NB4 (cell line): Measurements from ENCODE around the gene KAZN.

ENCODE experiments used
- DNase-seq: peaks from one replicate; pipeline ENCODE4 v3.0.0; 2010; ENCODE audit warnings: low read depth
- H3K4me3 ChIP-seq: one replicate; pipeline ENCODE4 v1.5.1; 2011; ENCODE audit warnings: mild to moderate bottlenecking, low read depth, low read length, moderate library complexity
- CTCF ChIP-seq: IDR thresholded peaks from one replicate; pipeline ENCODE4 v1.5.1; 2012; ENCODE audit warnings: low read depth, low read length
- MAX ChIP-seq: IDR thresholded peaks from 2 replicates; pipeline ENCODE4 v1.6.1; 2011; ENCODE audit warnings: low read depth, low read length
- MYC ChIP-seq: IDR thresholded peaks from 2 replicates; pipeline ENCODE4 v1.6.1; 2011; ENCODE audit warnings: low read depth, low read length
- POLR2A ChIP-seq: IDR thresholded peaks from 2 replicates; pipeline ENCODE4 v1.6.1; 2011; ENCODE audit warnings: mild to moderate bottlenecking; ENCODE audit not compliant: insufficient read length; ENCODE audit errors: extremely low read depth

The KAZN gene

GRCh38 chr1:14815175-14815877 lies 216.8 kb downstream of the KAZN start:
- no peak for DNase-seq
- TF ChIP-seq MAX (no peak), MYC (no peak), POLR2A (no peak), CTCF (no peak)
- no peak overlapping the region for H3K4me3 ChIP-seq

- no peak for DNase-seq
- no peak overlapping the region for H3K4me3 ChIP-seq
- TF ChIP-seq POLR2A (no peak), MAX (no peak), MYC (no peak), CTCF (no peak)
These were observed 219.0 kb downstream of the KAZN start for GRCh38 chr1:14817223-14818170.

GRCh38 chr1:14820295-14821085 lies 222.0 kb downstream of the KAZN start:
- no peak for TF ChIP-seq POLR2A
- TF ChIP-seq MYC: no peak
- no peak for TF ChIP-seq MAX
- no peak for TF ChIP-seq CTCF
- no peak for DNase-seq

GRCh38 chr1:14822493-14822892 lies 224.0 kb downstream of the KAZN start:
- TF ChIP-seq MYC (no peak), POLR2A (no peak), CTCF (no peak), MAX (no peak)
- H3K4me3 ChIP-seq: no peak overlapping the region
- no peak for DNase-seq

More at GRCh38 chr1:14820295-14821085, 222.0 kb downstream of the KAZN start:
- H3K4me3 ChIP-seq: no peak overlapping the region

- TF ChIP-seq MAX: no peak
- no peak for TF ChIP-seq POLR2A
- no peak for TF ChIP-seq CTCF
- no peak for TF ChIP-seq MYC
- H3K4me3 ChIP-seq: no peak overlapping the region
- no peak for DNase-seq
These were observed 224.5 kb downstream of the KAZN start for GRCh38 chr1:14822996-14823395.
